ENCODE measurements around the gene AKAP9. TPM values are rescaled to one million over a fixed set of nuclear protein-coding genes. Genes with fewer than 3 reads are reported as not detected.

AKAP9 gene
- total and polyA plus RNA-seq, 9 of the 15 experiments (the other 6 are each of a cell fraction or from before 2014, with no cell fraction given): 25.5 to 80.9 (median 46.3) TPM

DNA sequence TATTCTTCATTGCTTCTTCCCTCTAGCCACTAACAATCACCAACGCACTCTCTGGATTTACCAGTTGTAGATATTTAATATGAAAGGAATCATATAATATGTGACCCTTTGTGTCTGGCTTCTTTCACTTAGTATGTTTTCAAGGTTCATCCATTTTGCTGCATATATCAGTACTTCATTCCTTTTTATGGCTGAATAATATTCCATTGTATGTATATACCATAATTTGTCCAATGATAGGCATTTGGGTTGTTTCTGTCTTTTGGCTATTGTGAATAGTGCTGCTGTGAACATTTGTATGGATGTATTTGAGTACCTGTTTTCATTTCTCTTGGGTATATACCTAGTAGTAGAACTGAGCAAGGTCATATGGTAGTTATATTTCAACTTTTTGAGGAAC lies 7.3 kb downstream of the AKAP9 start:
- H3K79me2 ChIP-seq (ENCODE audit: control insufficient read depth, insufficient read depth, low read length): peaks cover 88% of the 10 kb centered on the region
- CTCF ChIA-PET (ENCODE audit: low intra/inter-chr PET ratio): no interaction called here
- no peaks in the 10 kb centered on the region for H3K9me1 ChIP-seq (ENCODE audit: control insufficient read depth, insufficient read depth, low read length)
- no peak overlapping the region for H2AFZ ChIP-seq (ENCODE audit: low read depth, low read length)
- ATAC-seq (no peak), FAIRE-seq (no peak), DNase-seq (ENCODE audit: extremely low read depth in 1 of 4, low spot score in 3 of 4) (no peak)
- H3K4me1 ChIP-seq (replicated peaks in 1 of 2; ENCODE audit: control insufficient read depth in 2 of 2, insufficient read depth in 2 of 2, low read length in 2 of 2): peaks cover 4 to 16% of the 10 kb centered on the region in 2 experiments; a peak in 3 of 5 replicates
- in situ Hi-C loops (cut with MboI): no loop called here
- H3K9me3 ChIP-seq (replicated peaks; ENCODE audit: control insufficient read depth, insufficient read depth, low read depth, low read length): no peaks in the 10 kb centered on the region
- no peaks in the 10 kb centered on the region for H3K27me3 ChIP-seq (ENCODE audit: control insufficient read depth in 2 of 2, insufficient read depth in 2 of 2, low read length in 2 of 2)
- no peak overlapping the region for H3K9ac ChIP-seq (ENCODE audit: insufficient read depth in 1 of 2, low read depth in 2 of 2, low read length in 2 of 2)
- peaks cover 7% of the 10 kb centered on the region for H3K36me3 ChIP-seq (ENCODE audit: control insufficient read depth, insufficient read depth, low read length)
- no peak for TF ChIP-seq ZFPM2 (CRISPR knock-in tag; IDR thresholded peaks at IDR 0.05)
- peak; percentile 11 for TF ChIP-seq RBM25 (IDR thresholded peaks at IDR 0.05; ENCODE audit: low read depth, low read length, severe bottlenecking)
- peak; percentile 88 for TF ChIP-seq ZNF146 (CRISPR knock-in tag; IDR thresholded peaks at IDR 0.05; ENCODE audit: unreplicated experiment)
- TF ChIP-seq ZNF24 (IDR thresholded peaks at IDR 0.05): peak; percentile 28; the same call in 1 of the 2 replicates
- TF ChIP-seq ZNF134 (CRISPR knock-in tag; conservative IDR thresholded peaks at IDR 0.05): no peak
- TF ChIP-seq, protein P1, sequence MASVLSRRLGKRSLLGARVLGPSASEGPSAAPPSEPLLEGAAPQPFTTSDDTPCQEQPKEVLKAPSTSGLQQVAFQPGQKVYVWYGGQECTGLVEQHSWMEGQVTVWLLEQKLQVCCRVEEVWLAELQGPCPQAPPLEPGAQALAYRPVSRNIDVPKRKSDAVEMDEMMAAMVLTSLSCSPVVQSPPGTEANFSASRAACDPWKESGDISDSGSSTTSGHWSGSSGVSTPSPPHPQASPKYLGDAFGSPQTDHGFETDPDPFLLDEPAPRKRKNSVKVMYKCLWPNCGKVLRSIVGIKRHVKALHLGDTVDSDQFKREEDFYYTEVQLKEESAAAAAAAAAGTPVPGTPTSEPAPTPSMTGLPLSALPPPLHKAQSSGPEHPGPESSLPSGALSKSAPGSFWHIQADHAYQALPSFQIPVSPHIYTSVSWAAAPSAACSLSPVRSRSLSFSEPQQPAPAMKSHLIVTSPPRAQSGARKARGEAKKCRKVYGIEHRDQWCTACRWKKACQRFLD (CRISPR knock-in tag; IDR thresholded peaks at IDR 0.05): no peak
- H4K20me1 ChIP-seq (replicated peaks; ENCODE audit: control insufficient read depth, insufficient read depth, low read length): 0 out of 2 replicates have a peak, but pooled peaks cover 8% of the 10 kb centered on the region
- POLR2A ChIA-PET: no interaction called here
- WGBS (ENCODE audit: insufficient coverage, low coverage, missing lambda C conversion rate): 91% methylated on average over 1 of the region's 1 CpG
- no peak overlapping the region for H3K4me3 ChIP-seq
- H3K27ac ChIP-seq (ENCODE audit: extremely low read depth, low read depth, low read length): no peak overlapping the region
- intact Hi-C loops (cut with micrococcal nuclease): loop anchor here (10.0 kb wide), 1 partner anchor 467 kb away; no protein-coding TSS in a partner anchor
- H3K4me2 ChIP-seq (ENCODE audit: insufficient read depth, low read length): no peak overlapping the region
- BruUV-seq (replicated peaks): no TSS peak
